Measurements from ENCODE around the gene AKAP6. TPM values are rescaled to one million over a fixed set of nuclear protein-coding genes. Genes with fewer than 3 reads are reported as not detected.

Gene AKAP6
- total RNA-seq, 1 donor from 2014 or later = 7.7 TPM

- DNase-seq = no peak
- intact Hi-C loops (cut with DNase I) = no loop called here
These were observed 98.8 kb downstream of the AKAP6 start for GRCh38 chr14:32427726-32428528.

GRCh38 chr14:32428875-32429274 is 99.8 kb downstream of the AKAP6 start:
- H3K27ac ChIP-seq = no peak overlapping the region
- DNase-seq (no peak), ATAC-seq (no peak)
- no peak overlapping the region for H3K4me3 ChIP-seq
- intact Hi-C loops (cut with DNase I) = no loop called here
- no peaks in the 10 kb centered on the region for H3K4me1 ChIP-seq
- H3K36me3 ChIP-seq = no peaks in the 10 kb centered on the region
- H3K27me3 ChIP-seq = no peaks in the 10 kb centered on the region
- no peak for TF ChIP-seq CTCF (IDR thresholded peaks at IDR 0.05)
- H3K9me3 ChIP-seq = no peaks in the 10 kb centered on the region

More at GRCh38 chr14:32427726-32428528, 98.8 kb downstream of the AKAP6 start:
- H3K4me3 ChIP-seq = no peak overlapping the region
- H3K27me3 ChIP-seq = no peaks in the 10 kb centered on the region
- no peaks in the 10 kb centered on the region for H3K4me1 ChIP-seq
- no peak for TF ChIP-seq CTCF (IDR thresholded peaks at IDR 0.05)
- H3K9me3 ChIP-seq = no peaks in the 10 kb centered on the region
- no peak overlapping the region for H3K27ac ChIP-seq
- no peaks in the 10 kb centered on the region for H3K36me3 ChIP-seq
- no peak for ATAC-seq

GRCh38 chr14:32430326-32430725 is 101.2 kb downstream of the AKAP6 start:
- ATAC-seq (no peak), DNase-seq (no peak)
- Histone ChIP-seq H3K27ac (no peak overlapping the region), H3K4me3 (no peak overlapping the region), H3K27me3 (no peaks in the 10 kb centered on the region), H3K4me1 (no peaks in the 10 kb centered on the region), H3K36me3 (no peaks in the 10 kb centered on the region), H3K9me3 (no peaks in the 10 kb centered on the region)
- intact Hi-C loops (cut with DNase I) = no loop called here
- TF ChIP-seq CTCF (IDR thresholded peaks at IDR 0.05) = no peak

GRCh38 chr14:32432813-32433538 is 103.9 kb downstream of the AKAP6 start:
- Histone ChIP-seq H3K4me3 (peak overlapping the region; percentile 4), H3K36me3 (no peaks in the 10 kb centered on the region), H3K9me3 (no peaks in the 10 kb centered on the region), H3K27ac (no peak overlapping the region), H3K4me1 (no peaks in the 10 kb centered on the region), H3K27me3 (no peaks in the 10 kb centered on the region)
- TF ChIP-seq CTCF (IDR thresholded peaks at IDR 0.05) = no peak
- intact Hi-C loops (cut with DNase I) = no loop called here
- DNase-seq = no peak
- no peak for ATAC-seq

GRCh38 chr14:32434180-32434579 is 105.1 kb downstream of the AKAP6 start:
- intact Hi-C loops (cut with DNase I) = no loop called here
- H3K27ac ChIP-seq = no peak overlapping the region
- H3K9me3 ChIP-seq = no peaks in the 10 kb centered on the region
- no peaks in the 10 kb centered on the region for H3K27me3 ChIP-seq
- no peaks in the 10 kb centered on the region for H3K4me1 ChIP-seq
- H3K4me3 ChIP-seq = no peak overlapping the region
- TF ChIP-seq CTCF (IDR thresholded peaks at IDR 0.05) = no peak
- DNase-seq (no peak), ATAC-seq (no peak)
- no peaks in the 10 kb centered on the region for H3K36me3 ChIP-seq
